Stimulated activated naive B cell treated with anti-CD40 and anti-IgM and Interleukin-4, amounts not matched to agents 10 μg/mL and 1 μg/mL and 100 μg/mL, for 72 hours (primary cell): ENCODE data around the gene EVX2.

Source experiments
- ATAC-seq, 2 donors: fragments of 150-1000 bp; cut with Tn5 transposase; replicated peaks; 2 replicates each; pipeline ENCODE4 v1.10.0; 2021; ENCODE audit warnings: moderate library complexity in 1 of 2
- DNase-seq: peaks from one replicate; pipeline ENCODE4 v3.0.0; 2021
- H3K27ac Mint-ChIP-seq: one replicate; pipeline ENCODE4 v1.8.0; 2022; ENCODE audit warnings: mild to moderate bottlenecking, mixed read lengths
- H3K27me3 Mint-ChIP-seq, 2 donors: one replicate each; pipeline ENCODE4 v1.8.0; 2022; ENCODE audit warnings: mixed read lengths in 2 of 2
- H3K36me3 Mint-ChIP-seq, 2 donors: one replicate each; pipeline ENCODE4 v1.8.0; 2022; ENCODE audit warnings: mixed read lengths in 2 of 2, mild to moderate bottlenecking in 1 of 2
- H3K4me1 Mint-ChIP-seq, 2 donors: one replicate each; pipeline ENCODE4 v1.8.0; 2022; ENCODE audit warnings: mixed read lengths in 2 of 2, mild to moderate bottlenecking in 1 of 2
- H3K4me3 Mint-ChIP-seq, 2 donors: one replicate each; pipeline ENCODE4 v1.8.0; 2022; ENCODE audit warnings: mild to moderate bottlenecking in 2 of 2, mixed read lengths in 2 of 2, moderate library complexity in 1 of 2
- H3K9me3 Mint-ChIP-seq, 2 donors: one replicate each; pipeline ENCODE4 v1.8.0; 2022; ENCODE audit warnings: mixed read lengths in 2 of 2, mild to moderate bottlenecking in 1 of 2

EVX2 gene

GRCh38 chr2:176071330-176072291 is 12.2 kb downstream of the EVX2 start:
- Mint-ChIP-seq H3K36me3 (peaks cover 0 to 3% of the 10 kb centered on the region in 2 donors), H3K4me1 (peaks cover 4 to 7% of the 10 kb centered on the region in 2 donors), H3K9me3 (peaks cover 4 to 9% of the 10 kb centered on the region in 2 donors), H3K27ac (peak overlapping the region; percentile 75), H3K27me3 (peaks cover 81 to 92% of the 10 kb centered on the region in 2 donors), H3K4me3 (no peak overlapping the region)
- DNase-seq (no peak), ATAC-seq (no peak)

- Mint-ChIP-seq H3K4me1 (peaks cover 4 to 7% of the 10 kb centered on the region in 2 donors), H3K27me3 (peaks cover 73 to 83% of the 10 kb centered on the region in 2 donors), H3K27ac (peak overlapping the region; percentile 20), H3K36me3 (peaks cover 0 to 2% of the 10 kb centered on the region in 2 donors), H3K4me3 (no peak overlapping the region), H3K9me3 (no peaks in the 10 kb centered on the region)
- DNase-seq (no peak), ATAC-seq (no peak)
Observed at GRCh38 chr2:176068419-176068832, 15.3 kb downstream of the EVX2 start.

- H3K27me3 Mint-ChIP-seq: peaks cover 67 to 78% of the 10 kb centered on the region in 2 donors
- H3K4me3 Mint-ChIP-seq: peak overlapping the region; percentile 20 to 39
- H3K9me3 Mint-ChIP-seq: no peaks in the 10 kb centered on the region
Observed at GRCh38 chr2:176067589-176068418, 16.0 kb downstream of the EVX2 start.

GRCh38 chr2:176066645-176067588 is 16.8 kb downstream of the EVX2 start:
- peak overlapping the region; percentile 86 for H3K27ac Mint-ChIP-seq
- H3K36me3 Mint-ChIP-seq: no peaks in the 10 kb centered on the region
- ATAC-seq (no peak), DNase-seq (no peak)
- peaks cover 4 to 7% of the 10 kb centered on the region in 2 donors for H3K4me1 Mint-ChIP-seq
- peaks cover 66 to 80% of the 10 kb centered on the region in 2 donors for H3K27me3 Mint-ChIP-seq
- H3K9me3 Mint-ChIP-seq: no peaks in the 10 kb centered on the region
- peak overlapping the region; percentile 20 to 39 for H3K4me3 Mint-ChIP-seq

More at GRCh38 chr2:176067589-176068418, 16.0 kb downstream of the EVX2 start:
- peak overlapping the region; percentile 86 for H3K27ac Mint-ChIP-seq
- ATAC-seq (no peak), DNase-seq (no peak)
- H3K4me1 Mint-ChIP-seq: peaks cover 4 to 7% of the 10 kb centered on the region in 2 donors
- no peaks in the 10 kb centered on the region for H3K36me3 Mint-ChIP-seq

- peaks cover 44 to 55% of the 10 kb centered on the region in 2 donors for H3K27me3 Mint-ChIP-seq
- H3K9me3 Mint-ChIP-seq: no peaks in the 10 kb centered on the region
- peaks cover 4 to 7% of the 10 kb centered on the region in 2 donors for H3K4me1 Mint-ChIP-seq
- H3K4me3 Mint-ChIP-seq: no peak overlapping the region
- no peak overlapping the region for H3K27ac Mint-ChIP-seq
- no peaks in the 10 kb centered on the region for H3K36me3 Mint-ChIP-seq
- ATAC-seq (peak; percentile 51 to 53), DNase-seq (no peak)
Observed at GRCh38 chr2:176063958-176064357, 19.8 kb downstream of the EVX2 start.

GRCh38 chr2:176056406-176056805 is 27.4 kb downstream of the EVX2 start:
- DNase-seq (no peak), ATAC-seq (no peak)
- Mint-ChIP-seq H3K36me3 (no peaks in the 10 kb centered on the region), H3K9me3 (no peaks in the 10 kb centered on the region), H3K4me1 (no peaks in the 10 kb centered on the region), H3K4me3 (no peak overlapping the region), H3K27ac (no peak overlapping the region), H3K27me3 (peaks cover 43 to 45% of the 10 kb centered on the region in 2 donors)

GRCh38 chr2:176039375-176039774 is 44.4 kb downstream of the EVX2 start:
- peak; percentile 36 to 42 for ATAC-seq
- peaks cover 3 to 6% of the 10 kb centered on the region in 2 donors for H3K9me3 Mint-ChIP-seq
- peaks cover 0 to 3% of the 10 kb centered on the region in 2 donors for H3K36me3 Mint-ChIP-seq
- DNase-seq: no peak
- peaks cover 18 to 22% of the 10 kb centered on the region in 2 donors for H3K27me3 Mint-ChIP-seq
- peaks cover 4 to 6% of the 10 kb centered on the region in 2 donors for H3K4me1 Mint-ChIP-seq
- no peak overlapping the region for H3K27ac Mint-ChIP-seq
- no peak overlapping the region for H3K4me3 Mint-ChIP-seq

GRCh38 chr2:176038694-176039093 is 45.1 kb downstream of the EVX2 start:
- Mint-ChIP-seq H3K9me3 (peaks cover 3 to 6% of the 10 kb centered on the region in 2 donors), H3K27me3 (peaks cover 19 to 24% of the 10 kb centered on the region in 2 donors), H3K4me1 (peaks cover 4 to 6% of the 10 kb centered on the region in 2 donors), H3K4me3 (no peak overlapping the region), H3K36me3 (peaks cover 0 to 3% of the 10 kb centered on the region in 2 donors), H3K27ac (no peak overlapping the region)
- ATAC-seq (no peak), DNase-seq (no peak)

GRCh38 chr2:176035013-176035691 is 48.6 kb downstream of the EVX2 start:
- H3K36me3 Mint-ChIP-seq: no peaks in the 10 kb centered on the region

GRCh38 chr2:176027806-176028205 is 56.0 kb downstream of the EVX2 start:
- Mint-ChIP-seq H3K27me3 (peaks cover 5 to 12% of the 10 kb centered on the region in 2 donors), H3K4me1 (no peaks in the 10 kb centered on the region), H3K27ac (no peak overlapping the region), H3K9me3 (no peaks in the 10 kb centered on the region), H3K4me3 (no peak overlapping the region), H3K36me3 (no peaks in the 10 kb centered on the region)
- DNase-seq (no peak), ATAC-seq (no peak)

More at GRCh38 chr2:176035013-176035691, 48.6 kb downstream of the EVX2 start:
- ATAC-seq (no peak), DNase-seq (no peak)
- peaks cover 11 to 12% of the 10 kb centered on the region in 2 donors for H3K27me3 Mint-ChIP-seq
- no peak overlapping the region for H3K4me3 Mint-ChIP-seq
- H3K4me1 Mint-ChIP-seq: peaks cover 4 to 6% of the 10 kb centered on the region in 2 donors
- no peaks in the 10 kb centered on the region for H3K9me3 Mint-ChIP-seq
- H3K27ac Mint-ChIP-seq: no peak overlapping the region
